HepG2 (cell line): Measurements from ENCODE around the gene SDHAF3.

ENCODE experiments used
- CTCF ChIP-seq: sonication (generic); formaldehyde crosslinking; IDR thresholded peaks from 2 replicates; pipeline ENCODE4 v1.5.0; 2020; ENCODE audit warnings: mild to moderate bottlenecking, missing genetic modification reagents, moderate library complexity
- FOXJ3 ChIP-seq: sonication (generic); formaldehyde crosslinking; IDR thresholded peaks from 2 replicates; pipeline ENCODE4 v1.4.0; 2020; ENCODE audit warnings: missing genetic modification reagents, mild to moderate bottlenecking, borderline replicate concordance
- HCFC1 ChIP-seq: fragments of 150-350 bp; IDR thresholded peaks from 2 replicates; pipeline ENCODE4 v1.6.1; 2014; ENCODE audit warnings: low read depth, low read length
- NR2C2 ChIP-seq: sonication (generic); formaldehyde crosslinking; IDR thresholded peaks from 2 replicates; pipeline ENCODE4 v1.4.0; 2020; ENCODE audit warnings: missing genetic modification reagents, mild to moderate bottlenecking, moderate library complexity, borderline replicate concordance
- POLR2AphosphoS5 ChIP-seq: IDR thresholded peaks from 2 replicates; pipeline ENCODE4 v1.6.1; 2012; ENCODE audit warnings: low read depth, low read length
- PPARG ChIP-seq: conservative IDR thresholded peaks from 2 replicates; pipeline ENCODE4 v1.6.1; 2016; ENCODE audit warnings: missing biosample characterization, missing genetic modification reagents
- REST ChIP-seq, 2 experiments: IDR thresholded peaks; 2 replicates each; pipeline ENCODE4 v1.6.1; 2011 to 2012; ENCODE audit warnings: low read length in 2 of 2, borderline replicate concordance in 1 of 2, low read depth in 1 of 2, mild to moderate bottlenecking in 1 of 2, moderate library complexity in 1 of 2
- SETDB1 ChIP-seq: sonication (generic); formaldehyde crosslinking; IDR thresholded peaks from 2 replicates; pipeline ENCODE4 v1.5.1; 2020; ENCODE audit warnings: missing genetic modification reagents, mild to moderate bottlenecking, borderline replicate concordance
- ZBTB2 ChIP-seq: sonication (generic); formaldehyde crosslinking; IDR thresholded peaks from 2 replicates; pipeline ENCODE4 v1.8.0; 2022; ENCODE audit warnings: low read depth, missing genetic modification reagents
- ZBTB8A ChIP-seq: sonication (generic); formaldehyde crosslinking; IDR thresholded peaks from 2 replicates; pipeline ENCODE4 v1.4.0; 2020; ENCODE audit warnings: mild to moderate bottlenecking, low read depth, missing genetic modification reagents, borderline replicate concordance
- ZNF3 ChIP-seq: IDR thresholded peaks from 2 replicates; pipeline ENCODE4 v1.7.0; 2017; ENCODE audit warnings: inconsistent platforms
- ZNF530 ChIP-seq: sonication (generic); formaldehyde crosslinking; IDR thresholded peaks from 2 replicates; pipeline ENCODE4 v1.5.0; 2020; ENCODE audit warnings: low read depth, mild to moderate bottlenecking, missing genetic modification reagents
- ZNF878 ChIP-seq: sonication (generic); formaldehyde crosslinking; IDR thresholded peaks from 2 replicates; pipeline ENCODE4 v1.8.1; 2023; ENCODE audit warnings: mild to moderate bottlenecking, missing genetic modification reagents, moderate library complexity

- no peak for TF ChIP-seq ZNF530
- peak; percentile 94 for TF ChIP-seq POLR2AphosphoS5
- peak; percentile 76 for TF ChIP-seq CTCF (CRISPR knock-in tag)
- TF ChIP-seq ZNF878, result peak; percentile 77
- peak; percentile 70; the same call in 1 of the 2 replicates for TF ChIP-seq FOXJ3 (CRISPR knock-in tag)
- peak; percentile 56 for TF ChIP-seq PPARG (CRISPR knock-in tag)
- no peak for TF ChIP-seq ZBTB8A (CRISPR knock-in tag)
- TF ChIP-seq ZBTB2 (CRISPR knock-in tag), result peak; percentile 88
- TF ChIP-seq NR2C2 (CRISPR knock-in tag), result peak; percentile 93
- peak; percentile 92; the same call in 1 of the 2 replicates for TF ChIP-seq SETDB1 (CRISPR knock-in tag)
- no peak; the same call in 1 of the 2 replicates for TF ChIP-seq ZNF3 (CRISPR knock-in tag)
- TF ChIP-seq HCFC1, result peak; percentile 70
- TF ChIP-seq REST (IDR thresholded peaks at IDR 0.05; ENCODE audit: borderline replicate concordance in 1 of 2, low read depth in 1 of 2, low read length in 2 of 2), result no peak; a peak in 1 of 4 replicates
Observed at GRCh38 chr7:97117372-97118188, at the start of gene SDHAF3.
